Stimulated activated CD4-positive, alpha-beta T cell treated with anti-CD3 and anti-CD28 coated beads, Interleukin-2, amount 100 ng/mL, for 4 hours (primary cell): ENCODE measurements around the gene XCL2.
"Not testable (repeated sequence)": the region's sequence is repeated elsewhere in the genome, so short reads cannot be mapped to it uniquely, and the experiment has no call there.

ENCODE experiments used
- DNase-seq: peaks from one replicate; pipeline ENCODE4 v3.0.0-alpha.2; 2020; ENCODE audit warnings: low read depth

XCL2 gene, protein sequence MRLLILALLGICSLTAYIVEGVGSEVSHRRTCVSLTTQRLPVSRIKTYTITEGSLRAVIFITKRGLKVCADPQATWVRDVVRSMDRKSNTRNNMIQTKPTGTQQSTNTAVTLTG

GRCh38 chr1:168543840-168544498 is at the start of gene XCL2:
Gene XCL2, minus strand, starts transcription at chr1:168543997. Its CDS starts 33 bp downstream, at chr1:168543964.
- DNase-seq, result not testable (repeated sequence)

- no peak for DNase-seq
Measured at GRCh38 chr1:168591641-168592250, 47.9 kb upstream of the XCL2 start.

DNA sequence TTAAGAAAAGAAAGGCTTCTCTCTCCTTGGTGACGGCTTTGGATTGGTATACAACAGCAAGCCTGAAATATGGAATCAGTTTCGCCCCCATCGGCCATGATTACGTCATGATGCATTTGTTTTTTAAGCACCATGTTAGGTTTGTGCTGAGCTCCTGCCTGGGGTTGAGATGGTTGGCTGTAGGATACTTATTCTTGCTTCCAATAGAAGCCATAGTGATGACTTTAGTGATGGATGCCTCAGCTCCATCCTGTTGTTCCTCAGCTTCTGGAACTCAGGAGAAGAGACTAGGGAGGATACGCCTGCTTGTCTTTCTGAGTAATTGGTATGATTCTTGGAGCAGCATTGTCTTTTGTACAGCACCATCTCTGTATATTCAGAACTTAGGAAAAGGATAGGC is 47.3 kb upstream of the XCL2 start:
- DNase-seq, result no peak

DNA sequence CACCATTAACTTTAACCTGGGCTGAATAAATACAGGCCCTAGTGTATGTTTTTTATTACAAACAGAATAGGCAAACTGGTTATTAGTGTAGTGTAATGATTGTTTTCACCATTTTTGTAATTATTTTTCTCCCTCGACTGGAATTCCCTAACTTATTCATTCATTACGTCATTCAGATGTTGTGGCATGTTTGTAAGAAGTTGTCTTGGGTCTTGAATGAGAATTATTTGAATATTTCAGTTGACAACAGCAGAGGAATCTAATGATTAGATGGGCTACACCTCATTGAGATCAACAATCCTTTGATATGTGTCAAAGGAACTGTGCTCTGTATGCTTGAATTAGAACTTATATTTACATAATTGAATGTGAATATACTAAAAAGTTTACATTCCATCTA is 45.4 kb upstream of the XCL2 start:
- DNase-seq, result no peak

- DNase-seq, result no peak
Measured at GRCh38 chr1:168585937-168586336, 42.1 kb upstream of the XCL2 start.

GRCh38 chr1:168585191-168585590 is 41.4 kb upstream of the XCL2 start:
- DNase-seq, result no peak

DNA sequence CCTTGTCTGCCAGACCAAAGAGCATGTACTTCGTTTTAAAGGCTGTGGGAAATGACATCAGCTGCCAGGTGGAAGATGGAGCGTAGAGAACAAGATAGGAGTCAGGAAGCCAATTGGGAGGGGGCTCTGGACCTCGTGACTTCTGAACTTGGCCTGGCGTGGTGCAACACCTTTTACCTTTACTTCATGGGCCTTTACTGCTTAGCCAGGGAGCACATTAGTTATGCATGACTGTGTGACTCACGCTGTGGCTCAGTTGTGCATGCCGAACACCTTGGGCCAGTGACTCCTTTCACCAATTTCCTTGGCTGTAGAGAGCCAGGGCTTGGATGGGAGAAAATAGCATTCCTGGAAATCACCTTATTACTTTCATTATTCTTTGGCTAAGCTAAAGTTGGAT is 39.8 kb upstream of the XCL2 start:
- DNase-seq, result no peak

GRCh38 chr1:168582688-168583336 is 39.0 kb upstream of the XCL2 start:
- DNase-seq, result no peak

DNA sequence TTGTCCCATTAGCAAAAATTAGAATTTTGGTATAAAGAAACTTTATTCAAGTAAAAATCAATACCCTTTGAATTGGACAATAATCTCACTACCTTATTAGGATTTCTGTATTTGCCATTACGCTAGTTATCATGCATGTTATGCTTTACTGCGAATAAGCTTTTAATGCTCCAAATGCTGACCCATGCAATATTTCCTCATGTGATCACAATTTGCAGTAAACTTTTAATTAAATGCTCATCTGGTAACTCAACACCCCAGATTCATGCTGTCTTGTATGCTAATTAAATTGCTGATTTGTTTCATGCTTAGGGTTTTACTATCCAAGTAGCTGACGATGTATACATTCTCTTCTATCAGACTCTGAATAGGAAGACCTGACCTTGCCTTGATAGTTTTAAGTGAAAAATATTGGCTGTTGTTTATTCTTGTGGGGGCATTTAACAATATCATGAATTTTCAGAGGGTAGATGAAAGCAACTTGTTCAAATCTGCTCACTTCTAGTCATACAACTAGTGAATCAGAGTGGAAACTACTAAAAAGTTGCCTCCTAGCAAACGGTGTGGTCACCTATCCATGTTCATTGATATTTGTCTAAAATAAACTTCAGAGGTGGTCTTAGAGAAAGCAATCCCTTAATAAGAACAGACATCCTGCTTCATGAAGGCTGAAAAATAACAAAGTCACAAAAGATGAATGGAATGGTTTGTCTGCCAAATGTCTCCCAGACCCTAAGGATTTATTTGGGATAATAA is 38.2 kb upstream of the XCL2 start:
- DNase-seq, result no peak

DNA sequence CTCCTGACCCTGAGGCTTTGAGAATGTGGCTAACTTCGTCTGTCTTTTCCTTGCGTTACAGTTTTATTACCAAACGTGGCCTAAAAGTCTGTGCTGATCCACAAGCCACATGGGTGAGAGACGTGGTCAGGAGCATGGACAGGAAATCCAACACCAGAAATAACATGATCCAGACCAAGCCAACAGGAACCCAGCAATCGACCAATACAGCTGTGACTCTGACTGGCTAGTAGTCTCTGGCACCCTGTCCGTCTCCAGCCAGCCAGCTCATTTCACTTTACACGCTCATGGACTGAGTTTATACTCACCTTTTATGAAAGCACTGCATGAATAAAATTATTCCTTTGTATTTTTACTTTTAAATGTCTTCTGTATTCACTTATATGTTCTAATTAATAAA is 37.2 kb upstream of the XCL2 start:
- not testable (repeated sequence) for DNase-seq

DNA sequence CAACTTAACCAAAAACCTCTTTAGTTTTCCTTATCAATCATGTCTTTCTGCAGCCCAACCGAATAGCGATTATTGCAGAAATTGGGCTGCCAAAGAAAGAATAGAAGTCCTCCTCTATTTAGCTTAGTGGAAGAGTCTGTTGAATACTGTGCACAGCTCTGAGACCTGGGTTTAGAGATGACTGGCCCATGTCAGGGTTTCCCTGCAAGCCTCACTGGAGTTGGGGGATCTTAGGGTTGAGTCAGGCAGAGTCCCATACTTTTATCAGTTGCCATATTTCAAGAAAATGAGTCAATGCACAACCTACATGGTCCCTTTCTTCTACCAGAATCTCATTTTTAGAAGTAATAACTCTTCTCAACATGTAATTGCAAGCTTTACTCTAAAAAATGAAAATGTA is 36.5 kb upstream of the XCL2 start:
- DNase-seq, result not testable (repeated sequence)

DNA sequence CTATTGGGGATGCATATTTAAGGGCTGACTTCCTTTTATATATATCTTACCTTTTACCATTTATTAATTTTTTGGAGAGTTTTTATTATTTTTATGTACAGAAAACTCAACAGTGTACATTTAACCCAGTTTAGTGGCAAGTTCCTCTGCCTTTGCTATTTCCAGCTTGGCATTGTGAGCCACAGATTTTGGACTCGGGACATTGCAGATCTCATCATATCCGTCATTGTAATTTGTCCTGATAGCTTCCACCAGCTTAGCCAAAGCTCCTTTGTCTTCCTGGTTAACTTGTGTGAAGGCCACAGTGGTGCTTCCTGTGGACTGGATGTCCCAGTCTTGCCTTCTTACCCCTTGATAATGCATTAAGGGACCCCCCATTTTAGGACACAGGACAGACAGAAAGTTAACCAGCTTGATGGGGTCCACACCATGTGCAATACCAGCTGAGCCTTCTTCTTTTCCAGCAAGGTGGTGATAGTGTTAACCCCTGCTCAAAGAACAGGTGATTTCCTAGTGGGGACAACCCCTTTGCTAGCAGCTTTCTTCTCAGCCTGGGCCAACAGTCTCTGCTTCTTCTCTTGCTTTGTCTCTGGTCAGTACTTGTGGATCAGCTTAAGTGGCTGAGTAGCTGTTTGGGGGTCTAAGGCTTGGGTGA is 34.9 kb upstream of the XCL2 start:
- DNase-seq, result not testable (repeated sequence)

DNA sequence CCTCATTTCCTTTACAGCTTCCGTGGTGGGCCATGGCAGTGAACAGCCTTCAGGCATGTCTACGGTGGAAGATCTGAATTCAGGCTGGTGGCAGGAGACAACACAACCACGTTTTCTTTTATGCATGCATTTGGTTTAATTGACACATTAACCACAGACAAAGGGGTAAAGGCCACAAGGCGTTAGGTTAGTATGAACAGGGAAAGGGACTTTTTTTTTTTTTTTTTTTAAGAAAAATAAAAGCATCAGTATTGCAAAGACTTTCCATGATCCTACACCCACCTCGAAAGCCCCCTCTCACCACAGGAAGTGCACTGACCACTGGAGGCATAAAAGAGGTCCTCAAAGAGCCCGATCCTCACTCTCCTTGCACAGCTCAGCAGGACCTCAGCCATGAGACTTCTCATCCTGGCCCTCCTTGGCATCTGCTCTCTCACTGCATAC is 32.5 kb upstream of the XCL2 start, which contains the start of gene XCL1:
TSS of gene XCL1 (plus strand) at position 361 of the 444 bp plus-strand sequence. CDS start at position 394, 33 bp downstream.
- not testable (repeated sequence) for DNase-seq

DNA sequence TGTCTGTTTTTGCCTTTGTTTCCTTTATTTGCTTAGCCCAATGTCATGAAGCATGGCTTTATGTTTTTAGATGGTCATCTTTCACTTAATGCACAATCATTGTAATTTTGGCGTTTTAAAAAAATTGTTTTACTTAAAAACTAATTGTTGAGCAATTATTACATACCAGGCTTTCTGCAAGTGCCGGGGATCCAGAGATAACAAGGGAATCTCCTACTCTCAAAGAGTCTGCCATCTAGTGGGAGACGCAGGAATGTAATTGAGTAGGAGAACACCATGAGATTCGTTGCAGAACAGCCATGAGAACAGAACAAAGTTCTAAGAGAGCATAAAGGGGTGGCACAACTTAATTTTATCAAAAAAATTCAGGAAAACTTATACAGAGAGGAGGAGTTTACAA is 30.4 kb upstream of the XCL2 start:
- DNase-seq, result peak; percentile 18

DNA sequence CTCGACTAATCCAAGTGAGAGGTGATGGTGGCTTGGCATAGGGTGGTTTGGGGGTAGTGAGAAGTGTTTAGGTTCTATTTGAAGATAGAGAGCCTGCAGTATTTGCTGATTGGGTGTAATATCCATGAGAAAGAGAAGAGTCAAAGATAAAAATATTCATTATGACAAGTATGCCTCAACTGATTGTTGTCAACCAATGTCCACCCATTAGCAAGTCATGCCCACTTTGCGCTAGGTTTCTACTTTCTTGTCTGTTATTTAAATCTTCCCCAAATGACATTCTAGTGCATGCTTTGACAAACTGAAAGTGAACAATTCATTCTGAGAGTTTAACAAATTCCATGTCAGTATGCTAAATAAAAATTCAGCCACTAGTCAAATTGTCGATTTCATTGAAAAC is 28.8 kb upstream of the XCL2 start:
- DNase-seq, result no peak

DNA sequence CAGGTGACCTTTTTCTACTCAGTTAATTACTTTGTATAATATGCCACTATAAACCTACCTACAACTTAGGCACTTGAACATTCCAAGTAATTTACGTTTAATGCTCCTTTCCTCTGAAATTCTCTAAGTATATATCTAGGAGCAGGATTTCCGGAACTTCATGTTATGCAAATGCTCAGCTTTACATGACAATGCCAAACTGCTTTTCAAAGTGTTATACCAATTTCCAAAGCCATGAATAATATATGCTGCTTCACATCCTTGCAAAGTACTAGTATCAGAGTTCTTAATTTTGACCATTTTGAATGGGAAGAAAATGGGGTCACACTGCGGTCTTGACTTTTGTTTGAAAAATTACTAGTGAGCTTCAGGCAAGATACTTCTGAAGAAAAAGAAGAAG is 26.9 kb upstream of the XCL2 start:
- no peak for DNase-seq

DNA sequence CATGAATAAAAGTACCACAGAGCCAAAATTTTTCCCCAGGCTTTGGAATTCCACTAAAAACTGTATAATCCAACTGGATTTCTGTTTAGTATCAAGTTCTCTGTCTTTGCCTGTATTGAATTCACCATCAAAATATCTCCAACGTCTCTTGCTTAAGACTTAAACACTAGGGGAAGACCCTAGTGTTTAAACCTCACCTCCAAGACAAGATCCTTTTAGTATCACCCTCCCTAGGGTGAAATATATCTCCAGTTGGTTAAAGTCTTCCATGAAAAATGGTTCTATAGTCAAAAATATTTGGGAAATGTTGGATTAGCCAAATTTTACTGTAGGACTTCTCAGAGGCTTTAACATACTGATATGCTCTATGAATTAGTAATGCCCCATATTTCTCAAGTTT is 24.5 kb upstream of the XCL2 start:
- no peak for DNase-seq

DNA sequence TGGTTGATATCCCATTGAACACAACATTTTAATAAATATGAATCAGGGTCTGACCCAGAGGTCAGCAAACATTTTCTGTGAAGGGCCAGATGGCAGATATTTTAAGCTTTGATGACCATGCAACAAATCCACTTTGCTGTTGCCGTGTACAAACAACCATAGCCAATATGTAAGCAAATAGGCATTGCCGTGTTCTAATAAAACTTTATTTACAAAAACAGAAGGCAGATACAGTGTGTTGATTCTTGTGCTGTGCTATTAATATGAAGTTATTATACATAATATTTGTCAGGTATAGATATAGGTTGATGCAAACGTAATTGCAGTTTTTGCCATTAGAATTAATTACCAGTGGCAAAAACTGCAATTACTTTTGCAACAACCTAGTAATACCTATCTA is 23.8 kb upstream of the XCL2 start:
- no peak for DNase-seq

DNA sequence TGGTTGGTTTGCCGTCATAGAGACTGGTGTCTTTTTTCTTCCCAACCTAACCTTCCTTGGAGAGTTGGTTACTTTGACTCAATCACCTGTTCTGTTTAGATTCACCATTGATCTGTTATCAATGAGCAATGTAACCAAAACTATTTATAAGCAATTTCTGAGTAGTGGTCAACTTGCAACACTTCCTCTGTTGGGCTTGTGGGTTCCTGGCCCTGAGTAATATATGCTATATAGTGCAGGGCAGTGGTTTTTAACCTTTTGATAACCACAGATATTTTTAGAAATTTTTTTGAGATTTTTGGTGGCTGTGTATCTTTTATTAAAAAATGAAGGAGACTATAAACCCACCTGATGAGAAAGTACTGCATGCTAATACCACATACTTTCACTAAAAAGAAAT is 23.2 kb upstream of the XCL2 start:
- DNase-seq, result no peak

- DNase-seq, result no peak
Measured at GRCh38 chr1:168565825-168566224, 22.0 kb upstream of the XCL2 start.

- DNase-seq, result no peak
Measured at GRCh38 chr1:168561989-168562388, 18.2 kb upstream of the XCL2 start.

- no peak for DNase-seq
Measured at GRCh38 chr1:168560370-168560769, 16.6 kb upstream of the XCL2 start.
